K562 (cell line): ENCODE measurements around the gene GLYATL1B. TPM values are rescaled to one million over a fixed set of nuclear protein-coding genes. Genes with fewer than 3 reads are reported as not detected.

Source experiments
- BHLHE40 ChIP-seq: IDR thresholded peaks from 2 replicates; pipeline ENCODE4 v1.6.1; 2011; ENCODE audit warnings: low read length, improper control_type of control experiment
- CBFB ChIP-seq: sonication (generic); formaldehyde crosslinking; IDR thresholded peaks from 2 replicates; pipeline ENCODE4 v1.4.0; 2020; ENCODE audit warnings: mild to moderate bottlenecking, missing genetic modification reagents
- CTCF ChIP-seq, 3 experiments: IDR thresholded peaks in 2 of 3; conservative IDR thresholded peaks in 1 of 3; 2 replicates each; pipeline ENCODE4 v1.5.1; 2011 to 2012; ENCODE audit warnings: low read length in 3 of 3, mild to moderate bottlenecking in 3 of 3, control low read depth in 2 of 3, improper control_type of control experiment in 1 of 3, inconsistent platforms in 1 of 3, low read depth in 1 of 3, mixed read lengths in 1 of 3, moderate library complexity in 1 of 3; ENCODE audit not compliant: insufficient read depth in 2 of 3
- ETS2 ChIP-seq: IDR thresholded peaks from 2 replicates; pipeline ENCODE4 v1.6.1; 2016; ENCODE audit warnings: borderline replicate concordance, missing genetic modification characterization, mild to moderate bottlenecking, moderate library complexity, missing compliant biosample characterization; ENCODE audit not compliant: poor library complexity, severe bottlenecking
- HLTF ChIP-seq: fragments of 450-650 bp; IDR thresholded peaks from 2 replicates; pipeline ENCODE4 v1.6.1; 2016
- ILK ChIP-seq: fragments of 450-650 bp; IDR thresholded peaks from 2 replicates; pipeline ENCODE4 v1.6.1; 2016; ENCODE audit warnings: missing genetic modification characterization, low read depth, mild to moderate bottlenecking, missing compliant biosample characterization, moderate library complexity, borderline replicate concordance
- KDM2B ChIP-seq: fragments of 250-450 bp; sonication (Bioruptor Pico); IDR thresholded peaks from 2 replicates; pipeline ENCODE4 v1.8.0; 2021; ENCODE audit warnings: mild to moderate bottlenecking, moderate library complexity
- NFE2 ChIP-seq: IDR thresholded peaks from 2 replicates; pipeline ENCODE4 v1.6.1; 2014; ENCODE audit warnings: antibody characterized with exemption, low read depth
- NONO ChIP-seq, 2 experiments: fragments of 200-400 bp in 1 of 2; fragments of 450-650 bp in 1 of 2; formaldehyde crosslinking in 1 of 2; IDR thresholded peaks; 2 replicates each; pipeline ENCODE4 v1.6.1; 2017; ENCODE audit warnings: low read depth in 2 of 2, mild to moderate bottlenecking in 2 of 2, moderate library complexity in 2 of 2, low read length in 1 of 2
- PHB ChIP-seq: fragments of 250-450 bp; sonication (Bioruptor Pico); IDR thresholded peaks from 2 replicates; pipeline ENCODE4 v1.5.0; 2021
- POLR3A ChIP-seq: IDR thresholded peaks from 2 replicates; pipeline ENCODE4 v1.6.1; 2011; ENCODE audit warnings: borderline replicate concordance, mild to moderate bottlenecking, moderate library complexity; ENCODE audit not compliant: insufficient read length, insufficient read depth; ENCODE audit errors: extremely low read depth
- PRMT5 ChIP-seq: sonication (generic); formaldehyde crosslinking; IDR thresholded peaks from 2 replicates; pipeline ENCODE4 v1.5.0; 2020; ENCODE audit warnings: missing genetic modification reagents
- RBM22 ChIP-seq: fragments of 200-400 bp; formaldehyde crosslinking; IDR thresholded peaks from 2 replicates; pipeline ENCODE4 v1.6.1; 2018; ENCODE audit warnings: low read length, low read depth; ENCODE audit not compliant: poor library complexity, severe bottlenecking
- SFPQ ChIP-seq: fragments of 200-400 bp; formaldehyde crosslinking; IDR thresholded peaks from 2 replicates; pipeline ENCODE4 v1.6.1; 2017; ENCODE audit warnings: mild to moderate bottlenecking, low read depth, low read length, moderate library complexity
- ZNF3 ChIP-seq: fragments of 250-450 bp; sonication (Bioruptor Pico); IDR thresholded peaks from 2 replicates; pipeline ENCODE4 v1.5.0; 2021; ENCODE audit warnings: mild to moderate bottlenecking, moderate library complexity
- ZNF639 ChIP-seq, 2 experiments: fragments of 200-800 bp in 1 of 2; sonication (Bioruptor generic) in 1 of 2; sonication (generic) in 1 of 2; formaldehyde crosslinking in 1 of 2; IDR thresholded peaks in 1 of 2; conservative IDR thresholded peaks in 1 of 2; 2 replicates each; pipeline versions ENCODE4 v1.5.0 to v1.6.1; 2016 to 2020; ENCODE audit warnings: missing compliant biosample characterization in 1 of 2, missing genetic modification characterization in 1 of 2, missing genetic modification reagents in 1 of 2
- polyA plus RNA-seq, 8 experiments: library from polyadenylated mRNA; depleted of rRNA in 4 of 8; stranded (reverse) in 5 of 8; unstranded in 3 of 8; fragments of >200 nt; fragmentation: Nextera tagmentation in 2 of 8; fragmentation: Illumina TruSeq in 1 of 8; extraction: Ambion mirVana in 2 of 8; extraction: Trizol in 1 of 8; gene quantifications; 2 replicates each; pipeline versions ENCODE4 v1.2.1 to v1.2.3, GENCODE V29; 2011 to 2014; ENCODE audit warnings: inconsistent platforms in 1 of 8, missing spikeins in 1 of 8
- total RNA-seq, 7 experiments: library from RNA; depleted of rRNA in 6 of 7; stranded (reverse); fragments of >200 nt in 6 of 7; fragmentation: Illumina TruSeq in 2 of 7; extraction: Trizol in 2 of 7; gene quantifications; 2 replicates each; pipeline versions ENCODE4 v1.2.1 to v1.2.3, GENCODE V29; 2011 to 2021; ENCODE audit warnings: low replicate concordance in 1 of 7

The GLYATL1B gene
- total and polyA plus RNA-seq, 9 of the 15 experiments (the other 6 are each of a cell fraction or from before 2014, with no cell fraction given), result not detected

- TF ChIP-seq ZNF639 (CRISPR knock-in tag; conservative IDR thresholded peaks at IDR 0.05 in 1 of 2, IDR thresholded peaks at IDR 0.05 in 1 of 2) (peak in 1 of 2 experiments; percentile 67; a peak in 1 of 4 replicates), BHLHE40 (no peak), NONO (IDR thresholded peaks at IDR 0.05; ENCODE audit: low read depth in 2 of 2, low read length in 1 of 2) (no peak), PHB (CRISPR knock-in tag) (no peak), SFPQ (no peak), POLR3A (no peak), ZNF3 (CRISPR knock-in tag) (no peak), HLTF (no peak), KDM2B (CRISPR knock-in tag) (no peak), CTCF (IDR thresholded peaks at IDR 0.05 in 2 of 3, conservative IDR thresholded peaks at IDR 0.05 in 1 of 3; ENCODE audit: insufficient read depth in 2 of 3, low read depth in 1 of 3, low read length in 3 of 3) (peak; percentile 93 to 97 (median 93)), NFE2 (no peak), PRMT5 (CRISPR knock-in tag) (no peak), ILK (tag) (no peak), ETS2 (tag) (no peak), RBM22 (no peak), CBFB (CRISPR knock-in tag) (no peak)
Measured at GRCh38 chr11:59135648-59136461, 49.7 kb downstream of the GLYATL1B start (continued).
